Activated B cell treated with CpG ODN at 0.5 μM for 24 hours (primary cell): ENCODE measurements around the gene SLC25A25. TPM values are rescaled to one million over a fixed set of nuclear protein-coding genes. Genes with fewer than 3 reads are reported as not detected.
"Not testable (repeated sequence)": the region's sequence is repeated elsewhere in the genome, so short reads cannot be mapped to it uniquely, and the experiment has no call there.

Experiments used
- ATAC-seq: fragments of 200-7000 bp; cut with Tn5 transposase; one replicate; pipeline ENCODE4 v1.10.0; 2021; ENCODE audit warnings: low read depth, mild to moderate bottlenecking, moderate library complexity
- CTCF ChIA-PET: fragments of 350-600 bp; sonication (Branson Sonifier 250); formaldehyde crosslinking; loops from one replicate; lab custom pipeline; 2021; ENCODE audit warnings: antibody characterized with exemption; lab: Charles Lee
- POLR2A ChIA-PET: fragments of 350-600 bp; sonication (Branson Sonifier 250); formaldehyde crosslinking; loops from one replicate; lab custom pipeline; 2021; ENCODE audit warnings: antibody characterized with exemption; lab: Charles Lee
- DNase-seq: peaks from one replicate; pipeline ENCODE4 v3.0.0; 2022
- H3K27ac Mint-ChIP-seq: one replicate; pipeline ENCODE4 v1.8.0; 2020; ENCODE audit warnings: mixed read lengths
- H3K27me3 Mint-ChIP-seq: one replicate; pipeline ENCODE4 v1.8.0; 2021; ENCODE audit warnings: mixed read lengths
- H3K36me3 Mint-ChIP-seq: one replicate; pipeline ENCODE4 v1.8.0; 2021; ENCODE audit warnings: low read depth, mixed read lengths
- H3K4me1 Mint-ChIP-seq: one replicate; pipeline ENCODE4 v1.8.0; 2021; ENCODE audit warnings: mixed read lengths
- H3K4me3 Mint-ChIP-seq: one replicate; pipeline ENCODE4 v1.8.0; 2020; ENCODE audit warnings: mild to moderate bottlenecking, mixed read lengths
- H3K9me3 Mint-ChIP-seq: one replicate; pipeline ENCODE4 v1.8.0; 2020; ENCODE audit warnings: mixed read lengths
- CTCF ChIP-seq: fragments of 200-600 bp; IDR thresholded peaks from one replicate; pipeline ENCODE4 v1.8.0; 2022; ENCODE audit warnings: antibody characterized with exemption, mild to moderate bottlenecking
- intact Hi-C: fragments of 100-400 bp; cut with micrococcal nuclease; formaldehyde crosslinking; loops from one replicate; pipeline ENCODE4 v1.15.1; 2024
- total RNA-seq: library from RNA; stranded (reverse); gene quantifications from 2 replicates; pipeline ENCODE4 v1.2.3, GENCODE V29; 2022

SLC25A25 gene
- total RNA-seq, 1 donor from 2014 or later: 9.4 TPM

GRCh38 chr9:128042043-128042442 is 26.0 kb upstream of the SLC25A25 start:
- no peak for TF ChIP-seq CTCF
- H3K27me3 Mint-ChIP-seq: no peaks in the 10 kb centered on the region
- ChIA-PET CTCF (no interaction called here), POLR2A (interaction anchor here (0.6 kb wide), 1 partner anchor 46 kb away, joined by 4 read pairs; no protein-coding TSS in a partner anchor)
- peaks cover 5% of the 10 kb centered on the region for H3K4me1 Mint-ChIP-seq
- no peak overlapping the region for H3K4me3 Mint-ChIP-seq
- intact Hi-C loops: no loop called here
- H3K9me3 Mint-ChIP-seq: no peaks in the 10 kb centered on the region
- DNase-seq (no peak), ATAC-seq (no peak)
- H3K36me3 Mint-ChIP-seq: no peaks in the 10 kb centered on the region
- no peak overlapping the region for H3K27ac Mint-ChIP-seq

DNA sequence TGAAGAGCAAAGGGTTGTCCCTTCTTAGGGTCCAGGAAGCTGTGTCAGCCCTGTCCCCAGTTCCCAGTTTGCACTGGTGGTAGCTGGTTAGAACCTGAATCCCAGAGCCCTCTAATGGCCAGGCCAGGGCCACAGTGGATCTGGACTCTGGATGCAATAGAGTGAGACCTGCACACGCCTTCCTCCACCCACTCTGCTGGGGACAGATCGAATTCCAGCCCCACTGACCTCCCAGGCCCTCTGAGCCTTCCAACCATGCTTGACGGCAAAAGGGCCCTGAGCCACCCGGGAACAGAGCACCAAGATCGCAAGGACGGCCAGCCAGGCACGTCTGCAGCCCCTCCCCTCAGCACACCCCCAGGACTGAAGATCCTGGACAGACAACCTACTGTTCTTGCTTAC is 24.6 kb upstream of the SLC25A25 start:
- POLR2A ChIA-PET: no interaction called here
- DNase-seq: no peak

GRCh38 chr9:128045409-128045808 is 22.6 kb upstream of the SLC25A25 start:
- CTCF ChIA-PET, ATAC-seq, H3K9me3 Mint-ChIP-seq, H3K4me3 Mint-ChIP-seq, H3K27me3 Mint-ChIP-seq, intact Hi-C loops, H3K4me1 Mint-ChIP-seq, DNase-seq, H3K27ac Mint-ChIP-seq, H3K36me3 Mint-ChIP-seq: not testable (repeated sequence)
- POLR2A ChIA-PET: interaction anchor here (0.7 kb wide), 3 partner anchors 24 to 774 kb away, joined by 3 to 5 read pairs (median 3); no protein-coding TSS in a partner anchor

More for the DNA sequence above, 24.6 kb upstream of the SLC25A25 start:
- Mint-ChIP-seq H3K4me1 (peaks cover 5% of the 10 kb centered on the region), H3K9me3 (no peaks in the 10 kb centered on the region), H3K36me3 (no peaks in the 10 kb centered on the region), H3K27ac (no peak overlapping the region), H3K4me3 (no peak overlapping the region), H3K27me3 (no peaks in the 10 kb centered on the region)
- CTCF ChIA-PET: no interaction called here
- TF ChIP-seq CTCF: no peak
- intact Hi-C loops: no loop called here
- no peak for ATAC-seq

DNA sequence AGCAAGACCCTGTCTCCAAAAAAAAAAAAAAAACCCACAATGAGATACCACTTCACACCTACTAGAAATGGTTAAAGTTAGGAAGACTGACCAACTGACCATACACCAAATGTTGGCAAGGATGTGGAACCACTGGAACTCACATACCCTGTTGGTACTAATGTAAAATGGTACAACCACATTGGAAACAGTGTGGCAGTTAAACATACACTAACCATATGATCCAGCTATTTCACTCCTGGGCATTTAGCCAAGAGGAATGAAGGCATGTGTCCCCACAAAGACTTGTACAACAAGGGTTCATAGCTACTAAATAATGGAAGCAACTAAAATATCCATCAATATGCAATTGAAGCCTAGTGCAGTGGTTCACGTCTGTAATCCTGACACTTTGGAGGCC is 22.2 kb upstream of the SLC25A25 start:
- Mint-ChIP-seq H3K4me3 (no peak overlapping the region), H3K9me3 (no peaks in the 10 kb centered on the region), H3K36me3 (no peaks in the 10 kb centered on the region), H3K27ac (no peak overlapping the region), H3K4me1 (peaks cover 5% of the 10 kb centered on the region), H3K27me3 (no peaks in the 10 kb centered on the region)
- ChIA-PET CTCF (interaction anchor here (1.5 kb wide), 1 partner anchor 102 kb away, joined by 4 read pairs; no protein-coding TSS in a partner anchor), POLR2A (interaction anchor here (0.7 kb wide), 4 partner anchors 24 to 773 kb away, joined by 3 to 5 read pairs (median 3); no protein-coding TSS in a partner anchor)
- no peak for TF ChIP-seq CTCF
- DNase-seq (no peak), ATAC-seq (no peak)
- intact Hi-C loops: no loop called here

GRCh38 chr9:128047231-128047630 is 20.8 kb upstream of the SLC25A25 start:
- ChIA-PET CTCF (interaction anchor here (1.0 to 1.7 kb wide), 3 partner anchors 11 to 104 kb away, joined by 3 to 4 read pairs (median 4); no protein-coding TSS in a partner anchor), POLR2A (interaction anchor here (0.6 to 0.7 kb wide), 4 partner anchors 12 to 259 kb away, joined by 3 to 18 read pairs (median 4); no protein-coding TSS in a partner anchor)
- DNase-seq: no peak
- intact Hi-C loops: no loop called here
- no peaks in the 10 kb centered on the region for H3K9me3 Mint-ChIP-seq
- no peak overlapping the region for H3K4me3 Mint-ChIP-seq
- H3K27me3 Mint-ChIP-seq: no peaks in the 10 kb centered on the region
- no peaks in the 10 kb centered on the region for H3K4me1 Mint-ChIP-seq
- TF ChIP-seq CTCF: no peak
- H3K36me3 Mint-ChIP-seq: no peaks in the 10 kb centered on the region
- ATAC-seq: no peak
- no peak overlapping the region for H3K27ac Mint-ChIP-seq
